ENCODE data around the gene SUPT3H.

Gene SUPT3H

GRCh38 chr6:44856479-44856878, 521.3 kb downstream of the SUPT3H start:
- no peak for TF ChIP-seq CTCF (IDR thresholded peaks at IDR 0.05; ENCODE audit: insufficient read depth, low read depth, low read length, missing control alignments)
- DNase-seq (ENCODE audit: low read depth) = no peak
- no peak overlapping the region for H3K4me3 ChIP-seq (ENCODE audit: low read depth, low read length)

GRCh38 chr6:44855562-44856411, 521.9 kb downstream of the SUPT3H start:
- no peak for DNase-seq (ENCODE audit: low read depth)
- no peak for TF ChIP-seq CTCF (IDR thresholded peaks at IDR 0.05; ENCODE audit: insufficient read depth, low read depth, low read length, missing control alignments)
- H3K4me3 ChIP-seq (ENCODE audit: low read depth, low read length) = no peak overlapping the region

- H3K4me3 ChIP-seq (ENCODE audit: low read depth, low read length) = no peak overlapping the region
- TF ChIP-seq CTCF (IDR thresholded peaks at IDR 0.05; ENCODE audit: insufficient read depth, low read depth, low read length, missing control alignments) = no peak
- DNase-seq (ENCODE audit: low read depth) = no peak
Measured at GRCh38 chr6:44854712-44855443, 522.9 kb downstream of the SUPT3H start.

GRCh38 chr6:44851176-44851575, 526.6 kb downstream of the SUPT3H start:
- DNase-seq (ENCODE audit: low read depth) = no peak
- no peak for TF ChIP-seq CTCF (IDR thresholded peaks at IDR 0.05; ENCODE audit: insufficient read depth, low read depth, low read length, missing control alignments)
- H3K4me3 ChIP-seq (ENCODE audit: low read depth, low read length) = no peak overlapping the region

- no peak for DNase-seq (ENCODE audit: low read depth)
- H3K4me3 ChIP-seq (ENCODE audit: low read depth, low read length) = no peak overlapping the region
- TF ChIP-seq CTCF (IDR thresholded peaks at IDR 0.05; ENCODE audit: insufficient read depth, low read depth, low read length, missing control alignments) = no peak
Measured at GRCh38 chr6:44850312-44850711, 527.4 kb downstream of the SUPT3H start.

GRCh38 chr6:44849806-44850205, 527.9 kb downstream of the SUPT3H start:
- no peak for DNase-seq (ENCODE audit: low read depth)
- H3K4me3 ChIP-seq (ENCODE audit: low read depth, low read length) = no peak overlapping the region
- TF ChIP-seq CTCF (IDR thresholded peaks at IDR 0.05; ENCODE audit: insufficient read depth, low read depth, low read length, missing control alignments) = no peak
